ENCODE measurements around the gene WIF1.

WIF1 gene, protein sequence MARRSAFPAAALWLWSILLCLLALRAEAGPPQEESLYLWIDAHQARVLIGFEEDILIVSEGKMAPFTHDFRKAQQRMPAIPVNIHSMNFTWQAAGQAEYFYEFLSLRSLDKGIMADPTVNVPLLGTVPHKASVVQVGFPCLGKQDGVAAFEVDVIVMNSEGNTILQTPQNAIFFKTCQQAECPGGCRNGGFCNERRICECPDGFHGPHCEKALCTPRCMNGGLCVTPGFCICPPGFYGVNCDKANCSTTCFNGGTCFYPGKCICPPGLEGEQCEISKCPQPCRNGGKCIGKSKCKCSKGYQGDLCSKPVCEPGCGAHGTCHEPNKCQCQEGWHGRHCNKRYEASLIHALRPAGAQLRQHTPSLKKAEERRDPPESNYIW

GRCh38 chr12:65121049-65121955 lies at the start of gene WIF1:
TSS of gene WIF1 (minus strand) at chr12:65121305. CDS start at chr12:65121191, 114 bp downstream.
- DNase-seq: no peak

DNA sequence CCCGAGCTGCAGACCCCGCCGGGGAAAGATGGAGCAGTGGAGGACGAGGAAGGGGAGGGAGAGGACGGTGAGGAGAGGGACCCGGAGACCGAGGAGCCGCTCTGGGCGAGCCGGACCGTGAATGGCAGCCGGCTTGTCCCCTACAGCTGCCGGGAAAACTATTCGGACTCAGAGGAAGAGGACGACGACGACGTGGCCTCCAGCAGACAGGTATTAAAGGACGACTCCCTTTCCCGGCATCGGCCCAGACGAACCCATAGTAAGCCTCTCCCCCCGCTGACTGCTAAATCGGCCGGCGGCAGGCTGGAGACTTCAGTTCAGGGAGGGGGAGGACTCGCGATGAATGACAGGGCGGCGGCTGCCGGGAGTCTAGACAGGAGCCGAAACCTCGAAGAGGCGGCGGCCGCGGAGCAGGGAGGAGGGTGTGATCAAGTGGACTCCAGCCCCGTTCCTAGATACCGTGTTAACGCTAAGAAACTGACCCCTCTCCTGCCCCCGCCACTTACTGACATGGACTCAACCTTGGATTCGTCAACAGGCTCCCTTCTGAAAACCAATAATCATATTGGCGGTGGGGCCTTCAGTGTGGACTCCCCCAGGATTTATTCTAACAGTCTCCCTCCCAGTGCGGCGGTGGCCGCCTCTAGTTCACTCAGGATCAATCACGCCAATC lies 49.2 kb upstream of the WIF1 start:
- peak; percentile 77 for DNase-seq

DNA sequence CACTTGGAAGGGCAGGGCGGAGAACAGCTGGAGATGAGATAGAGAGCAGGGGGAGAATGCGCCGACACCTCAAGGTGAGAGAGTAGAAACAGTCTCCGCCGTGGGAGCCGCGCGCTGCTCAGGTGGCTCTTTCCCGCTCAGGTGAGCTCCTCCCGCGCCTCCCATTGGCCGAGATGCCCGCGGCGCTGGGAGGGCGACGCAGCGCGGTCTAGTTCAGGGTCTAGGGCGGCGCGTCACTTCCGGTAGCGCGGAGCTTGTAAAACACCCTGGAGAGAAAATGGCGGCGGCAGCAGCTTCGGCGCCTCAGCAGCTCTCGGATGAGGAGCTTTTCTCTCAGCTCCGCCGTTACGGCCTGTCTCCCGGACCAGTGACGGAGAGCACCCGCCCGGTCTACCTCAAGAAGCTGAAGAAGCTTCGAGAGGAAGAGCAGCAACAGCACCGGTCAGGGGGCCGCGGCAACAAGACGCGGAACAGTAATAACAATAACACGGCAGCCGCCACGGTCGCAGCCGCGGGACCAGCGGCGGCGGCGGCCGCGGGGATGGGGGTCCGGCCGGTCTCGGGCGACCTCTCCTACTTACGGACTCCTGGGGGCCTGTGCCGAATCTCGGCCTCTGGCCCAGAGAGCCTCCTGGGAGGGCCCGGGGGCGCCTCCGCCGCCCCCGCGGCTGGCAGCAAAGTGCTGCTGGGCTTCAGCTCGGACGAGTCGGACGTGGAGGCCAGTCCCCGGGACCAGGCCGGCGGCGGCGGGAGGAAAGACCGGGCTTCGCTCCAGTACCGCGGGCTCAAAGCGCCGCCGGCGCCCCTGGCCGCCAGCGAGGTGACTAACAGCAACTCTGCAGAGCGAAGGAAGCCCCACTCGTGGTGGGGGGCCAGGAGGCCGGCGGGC lies 48.5 kb upstream of the WIF1 start, which contains the start of gene LEMD3:
Gene LEMD3, plus strand, starts transcription at position 264 of the 889 bp plus-strand sequence. Its CDS starts 14 bp downstream, at position 278.
- peak; percentile 95 for DNase-seq

- DNase-seq: peak; percentile 34
Measured at GRCh38 chr12:65168681-65169319, 47.7 kb upstream of the WIF1 start.

- no peak for DNase-seq
Measured at GRCh38 chr12:65164774-65165173, 43.7 kb upstream of the WIF1 start.

DNA sequence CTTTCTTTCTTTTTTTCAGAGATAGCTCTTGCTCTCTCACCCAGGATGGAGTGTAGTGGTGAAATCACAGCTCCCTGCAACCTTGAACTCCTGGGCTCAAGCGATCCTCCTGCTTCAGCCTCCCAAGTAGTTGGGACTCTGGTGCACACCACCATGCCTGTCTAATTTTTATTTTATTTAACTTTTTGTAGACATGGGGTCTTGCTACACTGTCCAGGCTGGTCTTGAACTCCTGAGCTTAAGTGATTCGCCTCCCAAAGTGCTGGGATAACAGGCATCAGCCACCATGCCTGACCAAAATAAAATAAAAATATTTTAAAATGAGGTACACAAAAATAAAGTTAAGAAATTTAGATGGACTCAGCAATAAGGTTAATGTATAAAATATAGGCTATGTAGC lies 43.1 kb upstream of the WIF1 start:
- DNase-seq: no peak

- DNase-seq: no peak
Measured at GRCh38 chr12:65162609-65163008, 41.5 kb upstream of the WIF1 start.

DNA sequence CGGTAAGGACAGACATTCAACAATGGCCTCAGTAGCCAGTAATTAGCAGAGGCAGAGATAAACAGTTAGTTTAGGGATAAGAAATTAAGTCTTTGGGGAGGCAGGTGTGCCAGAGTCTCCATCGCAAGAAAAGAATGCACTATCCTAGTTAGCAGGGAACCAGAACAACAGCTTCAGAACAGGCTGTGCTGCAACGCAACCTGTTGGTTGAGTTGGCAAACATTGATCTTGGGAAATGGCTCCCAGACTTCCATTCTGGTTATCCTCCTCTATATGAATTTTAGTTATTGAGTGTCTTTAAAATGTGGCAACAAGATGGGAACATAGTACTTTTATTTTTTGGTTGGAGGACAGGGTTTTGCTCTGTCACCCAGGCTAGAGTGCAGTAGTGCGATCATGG lies 36.0 kb upstream of the WIF1 start:
- DNase-seq: no peak

- DNase-seq: peak; percentile 15
Measured at GRCh38 chr12:65156366-65156841, 35.3 kb upstream of the WIF1 start.

GRCh38 chr12:65155784-65156183 lies 34.7 kb upstream of the WIF1 start:
- no peak for DNase-seq

- no peak for DNase-seq
Measured at GRCh38 chr12:65152596-65152995, 31.5 kb upstream of the WIF1 start.

GRCh38 chr12:65152012-65152411 lies 30.9 kb upstream of the WIF1 start:
- DNase-seq: no peak

- no peak for DNase-seq
Measured at GRCh38 chr12:65147312-65147905, 26.3 kb upstream of the WIF1 start.

DNA sequence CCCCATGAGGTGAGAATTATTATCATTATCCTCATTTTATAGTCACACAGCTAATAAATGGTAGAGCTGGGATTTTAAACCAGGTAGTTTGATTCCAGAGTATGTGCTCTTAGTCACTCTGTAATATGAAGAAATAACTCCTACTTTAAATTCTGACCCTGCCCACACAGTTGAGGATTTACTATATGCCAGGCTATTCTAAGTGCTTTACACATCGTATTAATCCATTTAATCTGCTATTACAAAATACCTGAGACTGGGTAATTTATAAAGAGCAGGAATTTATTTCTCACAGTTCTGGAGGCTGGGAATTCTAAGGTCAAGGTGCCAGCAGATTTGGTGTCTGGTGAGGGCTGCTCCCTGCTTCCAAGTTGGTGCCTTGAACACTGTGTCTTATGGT lies 19.6 kb upstream of the WIF1 start:
- DNase-seq: no peak

DNA sequence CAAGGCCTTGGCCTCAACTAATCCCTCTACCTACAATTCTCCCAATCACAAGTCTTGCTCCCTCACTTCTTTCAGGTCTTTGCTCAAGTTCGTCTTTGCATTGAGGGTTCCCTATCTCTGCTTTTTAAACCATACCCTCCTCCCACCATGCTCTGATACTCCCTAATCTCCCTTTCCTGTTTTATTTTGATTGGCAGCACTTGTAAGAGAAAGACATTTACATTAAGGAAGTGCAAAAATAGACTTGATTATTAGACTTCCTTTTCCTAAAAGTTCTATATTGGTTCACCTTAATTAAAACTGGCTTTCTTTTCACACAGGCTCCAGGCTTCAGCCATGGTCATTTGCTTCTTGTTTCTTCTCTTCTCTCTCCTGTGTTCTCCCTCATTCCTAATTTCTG lies 18.3 kb upstream of the WIF1 start:
- no peak for DNase-seq

DNA sequence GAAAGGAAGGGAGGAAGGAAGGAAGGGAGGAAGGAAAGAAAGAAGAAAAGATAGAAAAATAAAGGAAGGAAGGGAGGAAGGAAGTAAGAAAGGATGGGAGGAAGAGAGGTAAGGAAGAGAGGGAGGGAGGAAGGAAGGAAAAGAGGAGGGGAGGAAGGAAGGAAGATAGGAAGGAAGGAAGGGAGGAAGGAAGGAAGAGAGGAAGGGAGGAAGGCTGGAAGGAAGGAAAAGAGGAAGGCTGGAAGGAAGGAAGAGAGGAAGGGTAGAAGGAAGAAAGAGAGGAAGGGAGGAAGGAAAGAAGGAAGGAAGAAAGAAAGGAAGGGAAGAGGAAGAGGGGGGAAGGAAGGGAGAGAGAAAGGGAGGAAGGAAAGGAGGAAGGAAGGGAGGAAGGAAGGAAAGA lies 12.8 kb upstream of the WIF1 start:
- DNase-seq: no peak

- no peak for DNase-seq
Measured at GRCh38 chr12:65126482-65126881, 5.4 kb upstream of the WIF1 start.

- DNase-seq: no peak
Measured at GRCh38 chr12:65125975-65126374, 4.9 kb upstream of the WIF1 start.

DNA sequence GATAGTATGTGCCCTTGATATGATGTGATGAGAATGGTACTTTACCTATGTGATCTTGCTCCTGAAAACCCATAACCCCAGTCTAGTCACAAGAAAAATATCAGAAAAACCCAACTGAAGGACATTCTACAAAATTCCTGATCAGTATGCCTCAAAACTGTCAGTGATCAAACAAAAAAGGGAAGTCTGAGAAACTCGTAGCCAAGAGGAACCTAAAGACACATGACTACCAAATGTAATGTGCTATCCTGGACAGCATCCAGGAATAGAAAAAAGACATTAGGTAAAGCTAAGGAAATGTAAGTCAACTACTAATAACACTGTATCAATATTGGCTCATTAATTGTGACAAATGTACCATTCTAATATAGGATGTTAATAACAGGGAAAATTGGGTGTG lies 4.1 kb upstream of the WIF1 start:
- no peak for DNase-seq

GRCh38 chr12:65123435-65124063 lies 2.4 kb upstream of the WIF1 start:
- peak; percentile 28 for DNase-seq

DNA sequence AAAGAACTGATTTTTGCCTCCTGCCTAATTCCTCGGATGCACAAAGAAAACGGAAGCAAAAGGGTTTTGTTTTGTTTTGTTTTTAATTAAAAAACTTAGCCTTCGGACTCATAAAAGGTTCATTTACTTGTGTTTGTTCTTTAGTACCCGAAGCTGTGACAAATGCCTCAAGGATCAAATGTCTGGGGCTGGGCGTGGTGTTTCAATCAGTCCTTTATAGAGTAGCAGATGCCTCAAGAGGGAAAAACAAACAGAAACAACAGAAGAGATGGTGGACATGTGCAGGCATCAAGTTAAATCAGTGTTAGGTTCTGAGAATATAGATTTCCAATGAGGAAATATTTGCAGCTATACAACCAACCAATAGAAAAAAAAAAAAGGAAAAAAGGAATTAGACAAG lies 1.6 kb upstream of the WIF1 start:
- DNase-seq: no peak
